Progenitor cell of endocrine pancreas (in vitro differentiated cells): ENCODE results near the gene DNAJB12. TPM values are rescaled to one million over a fixed set of nuclear protein-coding genes. Genes with fewer than 3 reads are reported as not detected.
"Not testable (repeated sequence)": the region's sequence is repeated elsewhere in the genome, so short reads cannot be mapped to it uniquely, and the experiment has no call there.

Source experiments
- DNase-seq: peaks from one replicate; pipeline ENCODE4 v3.0.0; 2021; ENCODE audit warnings: low spot score; ENCODE audit not compliant: unreplicated experiment
- H3K27ac Mint-ChIP-seq: 2 replicates; pipeline ENCODE4 v1.8.0; 2021; ENCODE audit warnings: mild to moderate bottlenecking, moderate library complexity, mixed read lengths
- H3K27me3 Mint-ChIP-seq: 2 replicates; pipeline ENCODE4 v1.8.0; 2021; ENCODE audit warnings: mixed read lengths
- H3K36me3 Mint-ChIP-seq: 2 replicates; pipeline ENCODE4 v1.8.0; 2022; ENCODE audit warnings: mixed read lengths; ENCODE audit not compliant: insufficient read depth
- H3K4me1 Mint-ChIP-seq: 2 replicates; pipeline ENCODE4 v1.8.0; 2021; ENCODE audit warnings: low read depth, mixed read lengths
- H3K4me3 Mint-ChIP-seq: 2 replicates; pipeline ENCODE4 v1.8.0; 2021; ENCODE audit warnings: low read depth, mild to moderate bottlenecking, moderate library complexity, mixed read lengths
- H3K9me3 Mint-ChIP-seq: 2 replicates; pipeline ENCODE4 v1.8.0; 2021; ENCODE audit warnings: low read depth, mixed read lengths
- total RNA-seq: library from RNA; stranded (reverse); gene quantifications from 2 replicates; pipeline ENCODE4 v1.2.1, GENCODE V29; 2021
- TF ChIP-seq, protein P1 (sequence below): fragments of 200-600 bp; sonication (generic); IDR thresholded peaks from one replicate; pipeline ENCODE4 v1.5.0; 2021; ENCODE audit warnings: antibody characterized with exemption, mild to moderate bottlenecking; ENCODE audit not compliant: unreplicated experiment

The DNAJB12 gene
- total RNA-seq, 1 donor from 2014 or later = 34.7 TPM

DNA sequence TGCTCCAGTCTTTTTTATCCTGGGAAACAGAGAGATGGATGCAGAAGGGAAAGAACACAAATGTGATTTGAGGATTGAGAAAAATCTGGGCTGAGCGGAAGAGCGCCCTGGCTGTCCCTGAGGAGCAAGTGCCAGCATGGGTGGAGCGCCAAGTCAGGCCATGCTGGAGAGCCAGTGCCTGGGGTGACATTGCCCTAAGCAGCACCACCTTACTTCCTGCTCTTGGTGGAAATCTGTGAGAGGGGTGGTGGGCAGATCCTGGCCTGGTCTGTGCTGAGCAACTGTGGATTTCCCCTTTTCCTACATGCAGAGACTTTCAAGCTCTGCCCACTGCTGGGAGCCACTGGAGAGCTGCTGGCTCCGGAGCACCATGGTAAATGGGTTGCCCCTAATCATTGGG is 44.1 kb downstream of the DNAJB12 start:
- Mint-ChIP-seq H3K27me3 (peaks cover 9% of the 10 kb centered on the region), H3K4me1 (peaks cover 8% of the 10 kb centered on the region), H3K4me3 (no peak overlapping the region), H3K27ac (no peak overlapping the region), H3K9me3 (no peaks in the 10 kb centered on the region), H3K36me3 (no peaks in the 10 kb centered on the region)
- no peak for DNase-seq
- TF ChIP-seq, protein P1, sequence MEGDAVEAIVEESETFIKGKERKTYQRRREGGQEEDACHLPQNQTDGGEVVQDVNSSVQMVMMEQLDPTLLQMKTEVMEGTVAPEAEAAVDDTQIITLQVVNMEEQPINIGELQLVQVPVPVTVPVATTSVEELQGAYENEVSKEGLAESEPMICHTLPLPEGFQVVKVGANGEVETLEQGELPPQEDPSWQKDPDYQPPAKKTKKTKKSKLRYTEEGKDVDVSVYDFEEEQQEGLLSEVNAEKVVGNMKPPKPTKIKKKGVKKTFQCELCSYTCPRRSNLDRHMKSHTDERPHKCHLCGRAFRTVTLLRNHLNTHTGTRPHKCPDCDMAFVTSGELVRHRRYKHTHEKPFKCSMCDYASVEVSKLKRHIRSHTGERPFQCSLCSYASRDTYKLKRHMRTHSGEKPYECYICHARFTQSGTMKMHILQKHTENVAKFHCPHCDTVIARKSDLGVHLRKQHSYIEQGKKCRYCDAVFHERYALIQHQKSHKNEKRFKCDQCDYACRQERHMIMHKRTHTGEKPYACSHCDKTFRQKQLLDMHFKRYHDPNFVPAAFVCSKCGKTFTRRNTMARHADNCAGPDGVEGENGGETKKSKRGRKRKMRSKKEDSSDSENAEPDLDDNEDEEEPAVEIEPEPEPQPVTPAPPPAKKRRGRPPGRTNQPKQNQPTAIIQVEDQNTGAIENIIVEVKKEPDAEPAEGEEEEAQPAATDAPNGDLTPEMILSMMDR = no peak

DNA sequence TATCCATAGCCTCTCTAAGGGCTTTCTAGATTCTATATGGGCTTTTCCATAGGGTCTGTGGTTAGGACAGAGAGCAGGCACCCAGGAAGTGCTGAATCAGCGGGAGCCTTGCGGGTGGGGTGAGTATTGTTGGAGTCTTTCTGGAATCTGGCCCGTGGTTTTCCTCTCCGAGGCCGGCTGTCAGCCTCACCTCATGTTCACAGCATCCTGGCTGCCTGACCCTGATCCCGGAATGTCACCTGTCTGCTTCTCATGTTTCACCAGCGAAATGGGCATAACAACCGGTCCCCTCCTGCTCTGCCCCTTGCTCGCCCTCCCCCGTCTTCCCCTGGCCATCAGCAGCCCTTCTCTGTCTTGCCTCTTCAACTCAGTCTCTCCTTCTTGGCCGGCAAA is 44.5 kb downstream of the DNAJB12 start:
- no peak for DNase-seq
- no peak overlapping the region for H3K4me3 Mint-ChIP-seq
- H3K27me3 Mint-ChIP-seq = peaks cover 9% of the 10 kb centered on the region
- H3K4me1 Mint-ChIP-seq = peaks cover 8% of the 10 kb centered on the region
- TF ChIP-seq, protein P1 = no peak
- H3K9me3 Mint-ChIP-seq = no peaks in the 10 kb centered on the region
- H3K36me3 Mint-ChIP-seq = no peaks in the 10 kb centered on the region
- H3K27ac Mint-ChIP-seq = no peak overlapping the region

DNA sequence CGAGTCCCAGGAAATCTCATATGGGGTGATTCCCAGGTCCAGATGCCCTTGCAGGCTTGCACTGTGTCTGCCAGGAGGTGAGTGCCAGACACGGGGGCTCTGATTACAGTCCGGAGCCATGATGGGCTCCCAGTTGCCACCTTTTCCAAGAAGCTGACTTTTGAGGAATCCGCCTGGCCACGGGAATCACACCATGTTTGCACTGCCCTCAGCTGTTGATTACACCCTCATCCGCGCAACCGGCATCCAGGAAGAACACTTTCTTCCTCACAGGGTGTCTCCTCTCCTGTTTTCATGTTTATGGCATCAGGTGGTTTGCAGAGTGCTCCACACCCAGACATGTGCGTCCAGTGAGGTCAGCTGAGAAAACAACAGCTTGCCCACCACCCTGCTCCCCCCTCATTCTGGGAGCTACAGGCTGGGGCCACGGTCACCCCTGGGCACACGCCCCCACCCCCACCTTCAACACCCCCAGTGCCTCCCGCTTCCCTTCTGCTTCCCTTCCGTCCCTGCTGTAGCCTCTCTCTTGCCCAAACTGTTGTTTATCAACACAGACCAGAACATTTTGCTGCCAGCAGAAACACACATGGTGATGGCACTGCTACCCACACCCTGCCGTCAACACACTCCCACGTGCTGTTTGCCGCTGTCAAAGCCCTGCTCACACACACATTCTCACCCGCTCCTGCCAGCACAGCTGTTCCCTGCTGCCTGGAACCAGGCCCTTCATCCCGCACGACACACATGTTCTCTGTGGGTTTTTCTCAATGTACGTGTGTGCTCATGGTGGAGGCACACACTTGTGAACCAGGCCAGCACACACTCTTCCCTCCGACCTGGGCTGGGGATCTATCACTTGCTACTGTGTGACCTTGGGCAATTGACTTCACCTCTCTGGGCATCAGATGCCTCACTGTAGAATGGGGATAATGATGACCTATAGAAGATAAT is 45.2 kb downstream of the DNAJB12 start:
- H3K27me3 Mint-ChIP-seq = peaks cover 9% of the 10 kb centered on the region
- no peak overlapping the region for H3K27ac Mint-ChIP-seq
- peaks cover 8% of the 10 kb centered on the region for H3K4me1 Mint-ChIP-seq
- TF ChIP-seq, protein P1 = no peak
- H3K9me3 Mint-ChIP-seq = no peaks in the 10 kb centered on the region
- DNase-seq = no peak
- H3K36me3 Mint-ChIP-seq = no peaks in the 10 kb centered on the region
- no peak overlapping the region for H3K4me3 Mint-ChIP-seq

DNA sequence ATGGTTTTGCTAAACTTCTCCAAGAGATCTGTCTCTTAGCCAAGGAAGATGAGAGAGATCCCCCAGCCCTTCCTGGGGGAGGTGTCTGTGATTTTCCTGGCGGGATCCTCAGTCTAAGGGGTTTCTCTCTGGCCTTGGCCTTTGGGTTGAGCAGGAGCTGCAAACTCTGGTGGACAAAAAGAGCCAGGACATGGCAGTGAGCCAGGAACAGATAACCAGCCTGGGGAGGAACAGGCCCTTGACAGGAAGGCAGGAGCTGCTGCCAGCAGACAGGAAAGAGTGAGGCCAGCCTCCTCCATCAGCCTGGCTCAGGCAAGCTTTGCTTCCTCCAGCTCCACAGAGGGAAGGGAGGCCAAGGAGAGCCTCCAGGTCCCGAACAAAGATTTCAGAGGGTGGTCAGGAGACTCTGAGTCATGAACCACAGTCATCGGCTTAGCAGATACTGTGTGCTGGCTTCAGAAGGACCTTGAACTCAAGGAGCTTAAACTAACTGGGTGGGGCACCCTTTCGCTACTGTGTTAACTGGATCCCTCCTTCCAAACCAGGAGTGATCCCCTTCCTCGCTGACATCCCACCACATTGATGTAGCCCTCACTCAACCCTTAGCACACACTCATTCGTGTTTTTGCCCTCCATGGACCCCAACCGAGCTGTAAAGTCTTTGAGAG is 46.3 kb downstream of the DNAJB12 start:
- Mint-ChIP-seq H3K27ac (no peak overlapping the region), H3K9me3 (no peaks in the 10 kb centered on the region), H3K27me3 (peaks cover 9% of the 10 kb centered on the region), H3K4me1 (peaks cover 8% of the 10 kb centered on the region), H3K4me3 (no peak overlapping the region), H3K36me3 (no peaks in the 10 kb centered on the region)
- TF ChIP-seq, protein P1 = no peak
- no peak for DNase-seq

DNA sequence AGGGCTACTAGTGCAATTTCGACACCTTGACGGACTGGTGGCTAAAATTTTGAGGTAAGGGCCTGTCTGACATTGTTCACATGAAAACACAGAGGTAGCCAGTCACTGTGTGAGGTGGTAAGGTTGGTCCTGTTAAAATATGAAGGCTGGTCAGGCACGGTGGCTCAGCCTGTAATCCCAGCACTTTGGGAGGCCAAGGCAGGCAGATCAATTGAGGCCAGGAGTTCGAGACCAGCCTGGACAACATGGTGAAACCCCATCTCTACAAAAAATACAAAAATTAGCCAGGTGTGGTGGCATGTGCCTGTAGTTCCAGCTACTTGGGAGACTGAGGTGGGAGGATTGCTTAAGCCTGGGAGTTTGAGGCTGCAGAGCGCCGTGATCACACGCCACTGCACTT is 47.0 kb downstream of the DNAJB12 start:
- H3K36me3 Mint-ChIP-seq, H3K27ac Mint-ChIP-seq, H3K27me3 Mint-ChIP-seq, DNase-seq, H3K4me3 Mint-ChIP-seq, H3K4me1 Mint-ChIP-seq, H3K9me3 Mint-ChIP-seq: not testable (repeated sequence)
